SW 1271 (cell line): ENCODE data around the gene FBXO8.
"Not testable (repeated sequence)": the region's sequence is repeated elsewhere in the genome, so short reads cannot be mapped to it uniquely, and the experiment has no call there.

Experiments
- DNase-seq, 2 experiments: peaks; one replicate each; lab custom pipeline; 2025; lab: John Stamatoyannopoulos, UW

Gene FBXO8

GRCh38 chr4:174283507-174284471, at the start of gene FBXO8, which contains the start of gene CEP44:
TSS of gene FBXO8 (minus strand) at chr4:174283667. CDS start at chr4:174263092, 20,575 bp downstream.
TSS of gene CEP44 (plus strand) at chr4:174283911. CDS start at chr4:174299122, 15,211 bp downstream.
- DNase-seq: peak; percentile 46 to 79

GRCh38 chr4:174332741-174333493, 49.5 kb upstream of the FBXO8 start:
- DNase-seq: no peak

- DNase-seq: no peak
Measured at GRCh38 chr4:174324725-174325124, 41.3 kb upstream of the FBXO8 start.

GRCh38 chr4:174324236-174324635, 40.8 kb upstream of the FBXO8 start:
- DNase-seq: no peak

GRCh38 chr4:174320494-174321199, 37.2 kb upstream of the FBXO8 start:
- DNase-seq: no peak

GRCh38 chr4:174318829-174319764, 35.6 kb upstream of the FBXO8 start:
- DNase-seq: peak in 1 of 2 experiments; percentile 1

GRCh38 chr4:174317531-174317930, 34.1 kb upstream of the FBXO8 start:
- DNase-seq: no peak

GRCh38 chr4:174316954-174317353, 33.5 kb upstream of the FBXO8 start:
- no peak for DNase-seq

- DNase-seq: no peak
Measured at GRCh38 chr4:174316546-174316945, 33.1 kb upstream of the FBXO8 start.

GRCh38 chr4:174314770-174315169, 31.3 kb upstream of the FBXO8 start:
- no peak for DNase-seq

- DNase-seq: no peak
Measured at GRCh38 chr4:174314274-174314673, 30.8 kb upstream of the FBXO8 start.

- no peak for DNase-seq
Measured at GRCh38 chr4:174312993-174313392, 29.5 kb upstream of the FBXO8 start.

GRCh38 chr4:174307694-174308093, 24.2 kb upstream of the FBXO8 start:
- DNase-seq: no peak

GRCh38 chr4:174305961-174306360, 22.5 kb upstream of the FBXO8 start:
- no peak for DNase-seq

- no peak for DNase-seq
Measured at GRCh38 chr4:174304664-174305063, 21.2 kb upstream of the FBXO8 start.

- no peak for DNase-seq
Measured at GRCh38 chr4:174303687-174304086, 20.2 kb upstream of the FBXO8 start.

- not testable (repeated sequence) for DNase-seq
Measured at GRCh38 chr4:174295142-174295541, 11.7 kb upstream of the FBXO8 start.

- DNase-seq: not testable (repeated sequence)
Measured at GRCh38 chr4:174294641-174295040, 11.2 kb upstream of the FBXO8 start.

- DNase-seq: no peak
Measured at GRCh38 chr4:174292473-174292872, 9.0 kb upstream of the FBXO8 start.

- DNase-seq: no peak
Measured at GRCh38 chr4:174286870-174287269, 3.4 kb upstream of the FBXO8 start.

GRCh38 chr4:174284487-174284886, 1.0 kb upstream of the FBXO8 start:
- no peak for DNase-seq
